ENCODE results near the gene PMFBP1.

GRCh38 chr16:72188541-72188940 lies 16.6 kb upstream of the PMFBP1 start:
- TF ChIP-seq CTCF (conservative IDR thresholded peaks at IDR 0.05) (no peak), EZH2 (IDR thresholded peaks at IDR 0.05; ENCODE audit: low read depth) (no peak)

All from PC-9 (cell line).